HG02885 (cell line): ENCODE results near the gene TMEM203.
A peak's percentile ranks its signal among the peaks of the same experiment; 100 is the strongest.
"Not testable (repeated sequence)": the region's sequence is repeated elsewhere in the genome, so short reads cannot be mapped to it uniquely, and the experiment has no call there.

Experiments used
- ATAC-seq: cut with Tn5 transposase; IDR thresholded peaks from one replicate; pipeline ENCODE4 v1.9.1; 2021; ENCODE audit warnings: mild to moderate bottlenecking; ENCODE audit not compliant: unreplicated experiment, poor library complexity

TMEM203 gene, protein sequence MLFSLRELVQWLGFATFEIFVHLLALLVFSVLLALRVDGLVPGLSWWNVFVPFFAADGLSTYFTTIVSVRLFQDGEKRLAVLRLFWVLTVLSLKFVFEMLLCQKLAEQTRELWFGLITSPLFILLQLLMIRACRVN

DNA sequence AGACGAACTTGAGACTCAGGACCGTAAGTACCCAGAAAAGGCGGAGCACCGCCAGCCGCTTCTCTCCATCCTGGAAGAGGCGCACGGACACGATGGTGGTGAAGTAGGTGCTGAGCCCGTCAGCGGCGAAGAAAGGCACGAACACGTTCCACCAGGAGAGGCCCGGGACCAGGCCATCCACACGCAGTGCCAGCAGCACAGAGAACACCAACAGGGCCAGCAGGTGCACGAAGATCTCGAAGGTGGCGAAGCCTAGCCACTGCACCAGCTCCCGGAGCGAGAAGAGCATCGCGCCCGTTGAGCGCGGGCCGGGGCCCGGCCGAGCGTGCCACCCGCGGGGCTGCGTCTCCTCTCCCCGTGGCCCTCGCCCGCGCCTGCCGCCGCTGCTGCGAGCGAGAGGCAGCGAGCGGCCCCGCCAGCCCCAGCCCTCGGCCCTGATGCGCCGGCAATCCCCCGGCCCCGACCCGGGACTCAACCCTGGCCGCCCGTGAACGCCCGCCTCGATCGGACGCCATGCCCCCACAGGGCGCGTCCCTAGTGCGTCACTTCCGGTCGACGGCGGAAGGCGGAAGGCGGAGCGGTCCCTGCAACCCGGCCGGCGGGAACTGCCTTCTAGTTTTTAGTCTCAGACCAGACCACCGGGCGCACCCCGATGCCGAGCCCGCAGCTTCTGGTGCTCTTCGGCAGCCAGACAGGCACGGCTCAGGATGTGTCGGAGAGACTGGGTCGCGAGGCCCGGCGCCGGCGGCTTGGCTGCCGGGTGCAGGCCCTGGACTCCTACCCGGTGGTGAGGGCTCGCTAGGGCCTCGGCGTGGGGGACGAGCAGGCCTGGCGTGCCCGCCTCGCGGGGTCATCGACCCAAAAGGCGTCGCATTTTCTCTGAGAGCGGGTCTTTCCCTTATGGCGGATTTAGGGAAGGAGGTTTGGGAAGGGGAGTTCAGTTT lies at the start of gene TMEM203, which contains the start of gene NDOR1:
Gene TMEM203 (minus strand): TSS at position 523 of the 944 bp plus-strand sequence. CDS start 234 bp downstream, at position 289.
Gene NDOR1 (plus strand): TSS at position 575 of the 944 bp plus-strand sequence. CDS start 78 bp downstream, at position 653.
- ATAC-seq: peak; percentile 57

DNA sequence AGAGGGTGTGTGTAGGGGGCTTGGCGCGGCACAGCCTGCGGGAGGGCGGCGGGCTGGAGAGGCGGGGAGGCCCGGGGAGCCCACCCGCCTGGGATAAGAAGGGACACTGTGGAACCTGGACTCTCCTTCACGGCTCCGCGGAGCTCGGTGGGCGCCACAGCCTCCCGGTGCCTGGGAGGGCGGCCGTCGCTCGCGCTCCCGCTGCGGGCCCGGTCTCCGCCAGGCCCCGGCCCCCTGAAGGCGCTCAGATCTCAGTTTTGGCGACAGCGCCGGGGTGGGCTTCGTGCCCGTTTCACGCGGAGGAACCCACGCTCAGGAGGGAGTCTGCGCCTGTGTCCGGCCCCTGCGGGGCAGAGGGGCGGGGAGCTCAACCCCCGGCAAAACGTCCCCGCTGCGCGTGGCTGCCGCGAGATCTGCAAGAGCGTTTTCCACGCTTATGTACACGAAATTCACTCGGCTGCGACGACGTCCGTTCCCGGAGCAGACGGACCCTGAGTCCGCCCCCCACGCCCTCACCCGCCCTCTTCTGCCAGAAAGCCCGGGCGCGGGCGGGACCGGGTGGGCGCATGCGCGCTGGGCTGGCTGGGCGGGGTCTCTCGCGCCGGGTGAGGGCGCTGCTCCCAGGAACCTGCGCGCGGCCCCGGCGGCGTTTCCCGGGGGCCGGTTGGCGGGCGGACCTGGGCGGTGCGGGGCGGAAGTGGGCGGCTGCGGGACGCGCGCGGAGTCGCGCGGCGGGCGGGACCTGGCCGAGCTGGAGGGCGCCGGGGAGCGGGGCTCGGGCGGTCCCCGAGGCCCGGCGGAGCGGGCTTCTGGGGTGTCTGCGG lies 49.4 kb upstream of the TMEM203 start, which contains the start of gene NELFB:
Gene NELFB (plus strand): TSS at position 704 of the 824 bp plus-strand sequence.
- peak; percentile 81 for ATAC-seq

DNA sequence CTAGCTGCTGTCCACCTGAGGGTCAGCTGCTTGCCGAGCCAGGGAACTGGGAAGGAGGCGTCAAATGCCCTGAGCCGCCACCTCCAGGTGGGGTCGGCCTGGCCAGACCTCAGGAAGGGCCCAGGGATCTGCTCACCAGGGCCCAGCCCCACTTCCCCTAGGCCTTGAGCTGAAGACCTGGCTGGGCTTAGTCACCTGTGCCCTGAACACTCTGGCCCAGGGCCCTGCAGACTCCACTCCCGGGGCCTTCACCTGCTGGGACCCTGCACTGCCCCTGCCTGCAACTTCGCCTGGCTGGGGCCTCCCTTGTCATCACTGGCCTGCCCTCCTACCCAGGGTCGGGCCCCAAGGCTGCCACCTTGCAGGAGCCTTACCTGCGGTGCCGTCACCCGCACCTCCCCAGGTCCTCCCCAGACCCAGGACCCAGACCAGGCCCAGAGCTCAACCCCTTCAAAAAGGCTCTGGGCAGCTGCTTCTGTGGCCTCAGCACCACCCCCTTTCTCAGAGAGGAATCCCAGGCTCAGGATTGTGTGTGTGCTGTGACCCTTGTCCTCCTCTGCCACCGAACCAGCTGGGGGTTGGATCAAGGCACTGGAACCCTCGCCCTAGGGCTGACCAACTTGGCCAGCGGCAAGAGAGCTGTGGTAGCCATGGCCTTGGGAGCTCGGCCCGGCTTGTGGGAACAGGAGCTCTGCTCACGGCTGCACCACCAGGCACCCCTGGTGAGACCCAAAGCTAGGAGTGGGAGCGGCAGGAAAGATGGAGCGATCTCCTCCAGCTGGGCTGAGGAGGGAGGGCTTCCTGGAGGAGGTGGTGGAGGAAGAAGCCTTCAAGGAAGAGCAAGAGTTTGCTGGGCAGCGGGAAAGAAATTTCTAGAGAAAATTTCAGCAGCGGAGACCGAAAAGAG lies 48.5 kb upstream of the TMEM203 start:
- ATAC-seq: no peak

DNA sequence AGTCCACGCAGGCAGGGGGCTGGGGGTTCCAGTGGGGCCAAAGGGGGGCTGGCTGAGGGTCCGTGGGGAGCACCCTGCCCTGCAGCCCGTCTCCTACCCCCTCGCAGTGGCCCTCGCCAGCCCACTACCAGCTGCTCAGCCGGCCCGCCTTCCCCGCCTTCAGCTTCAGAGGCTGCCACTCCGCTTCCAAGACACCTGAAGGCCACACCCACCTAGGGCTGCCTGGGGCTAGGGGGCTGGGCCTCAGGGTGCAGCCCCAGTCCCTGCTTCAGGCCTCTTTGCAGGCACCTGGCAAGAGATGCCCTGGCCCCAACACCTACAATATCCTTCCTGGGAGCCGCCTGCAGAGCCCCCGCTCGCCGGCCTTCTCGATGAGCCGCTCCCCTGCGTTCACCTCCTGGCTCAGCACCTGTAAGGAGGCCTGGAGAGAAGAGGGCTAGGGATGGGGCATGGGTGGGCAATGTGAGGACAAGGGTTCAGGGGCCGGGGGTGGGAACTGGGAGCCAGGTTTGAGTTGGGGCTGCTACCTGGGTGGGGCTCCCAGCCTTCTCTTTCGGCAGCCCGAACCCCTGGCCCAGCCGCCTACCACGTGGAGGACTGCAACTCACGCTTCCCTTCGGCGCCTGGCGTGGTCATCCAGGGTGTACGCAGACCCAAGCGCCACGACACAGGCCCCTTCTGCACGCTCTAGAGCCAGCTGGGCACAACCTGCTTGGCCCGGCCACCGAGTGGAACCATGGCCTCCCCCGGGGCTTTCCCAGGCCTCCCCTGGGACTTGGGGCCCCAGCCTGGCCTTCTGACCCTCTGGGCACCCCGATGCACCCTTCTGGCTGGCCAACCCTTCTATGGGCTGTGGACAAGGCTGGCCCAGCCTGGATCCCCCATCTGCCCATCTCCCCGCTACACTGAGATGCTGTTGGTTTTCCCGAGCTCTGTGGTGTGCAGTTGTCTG lies 47.4 kb upstream of the TMEM203 start:
- no peak for ATAC-seq

DNA sequence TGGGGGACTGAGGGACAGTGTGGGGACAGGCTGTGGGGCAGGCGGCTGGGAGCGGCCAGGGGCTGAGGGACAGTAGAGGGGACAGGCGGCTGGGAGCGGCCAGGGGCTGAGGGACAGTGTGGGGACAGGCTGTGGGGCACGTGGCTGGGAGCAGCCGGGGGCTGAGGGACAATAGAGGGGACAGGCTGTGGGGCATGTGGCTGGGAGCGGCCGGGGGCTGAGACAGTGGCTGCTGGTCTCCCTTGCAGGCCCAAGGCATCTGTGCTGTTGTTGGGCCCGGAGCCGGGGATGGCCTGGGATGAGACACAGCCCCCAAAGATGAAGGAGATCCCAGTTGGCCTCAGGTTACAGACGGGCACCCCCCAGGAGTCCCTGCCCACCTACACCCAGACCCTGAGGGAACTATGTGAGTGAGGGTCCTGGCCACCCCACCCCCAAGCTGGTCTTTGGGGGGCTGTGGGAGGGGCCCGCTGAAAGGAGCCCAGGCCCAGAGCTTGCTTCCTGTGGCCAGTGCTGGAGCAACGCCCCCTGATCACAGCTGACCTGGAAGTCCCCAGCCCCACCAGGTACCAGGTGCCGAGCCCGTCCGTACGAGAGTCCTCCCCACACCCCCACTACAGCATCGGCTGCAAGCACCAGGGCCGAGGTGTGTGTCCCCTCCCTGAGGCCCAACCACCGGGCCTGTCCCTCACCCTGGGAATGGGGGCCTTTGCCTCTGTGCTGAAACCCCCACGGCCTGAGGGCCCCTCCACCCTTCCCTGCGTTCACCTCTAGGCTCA lies 46.2 kb upstream of the TMEM203 start:
- no peak for ATAC-seq

DNA sequence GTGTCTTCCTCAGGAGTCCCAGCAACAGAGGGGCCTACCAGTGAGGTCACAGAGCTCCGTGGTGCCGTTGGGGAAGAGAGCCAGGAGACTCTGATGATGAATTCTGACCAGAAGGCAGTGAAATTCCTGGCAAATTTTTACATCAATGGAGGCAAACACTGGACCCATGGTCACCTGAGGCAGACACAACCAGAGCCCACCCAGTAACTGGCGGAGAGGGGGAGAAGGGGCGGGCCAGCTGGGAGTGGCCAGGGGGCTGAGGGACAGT lies 45.7 kb upstream of the TMEM203 start, which contains the start of gene STPG3:
Gene STPG3 (plus strand): TSS at position 93 of the 268 bp plus-strand sequence. CDS start 1 bp downstream, at position 94.
- no peak for ATAC-seq

DNA sequence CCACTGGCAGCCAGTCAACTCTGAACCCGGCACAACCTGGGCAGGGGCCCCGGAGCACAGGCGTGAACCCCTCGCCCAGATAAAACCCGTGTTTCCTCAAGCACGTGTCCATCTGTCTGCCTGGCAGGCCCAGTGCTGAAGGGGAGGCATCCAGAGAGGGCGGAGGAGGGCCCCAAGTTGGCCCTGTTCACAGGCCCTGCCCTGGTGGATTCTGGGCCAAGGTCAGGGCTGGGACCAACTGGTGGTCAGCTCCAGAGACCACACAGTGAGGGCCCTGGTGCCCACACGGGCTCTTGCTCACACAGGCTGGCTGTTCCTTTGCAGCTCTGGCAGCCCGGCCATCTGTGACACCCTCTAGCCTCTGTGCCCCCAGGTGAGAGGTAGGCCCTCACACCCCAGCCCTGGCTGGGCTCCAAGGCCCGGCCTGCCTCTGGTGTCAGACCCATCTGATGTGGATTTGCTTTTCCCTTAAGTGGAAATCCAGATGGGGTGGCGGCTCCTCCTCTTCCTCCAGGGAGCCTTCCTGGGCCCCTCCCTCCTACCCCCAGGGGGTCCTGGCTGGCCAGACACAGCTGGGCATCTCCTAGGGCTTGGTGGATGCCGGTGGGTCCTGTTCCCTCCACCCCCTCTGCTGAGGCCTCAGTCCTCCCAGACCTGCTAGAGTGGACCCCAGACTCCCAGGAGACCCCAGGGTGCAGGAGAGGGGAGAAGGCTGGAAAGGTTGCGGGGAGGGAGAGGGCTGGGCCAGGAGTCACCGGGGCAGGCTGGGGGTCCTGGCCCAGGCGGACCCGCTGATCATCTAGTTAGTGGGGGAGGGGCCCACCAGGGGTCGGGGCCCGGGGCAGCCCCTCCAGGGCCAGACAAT lies 45.1 kb upstream of the TMEM203 start:
- ATAC-seq: no peak

DNA sequence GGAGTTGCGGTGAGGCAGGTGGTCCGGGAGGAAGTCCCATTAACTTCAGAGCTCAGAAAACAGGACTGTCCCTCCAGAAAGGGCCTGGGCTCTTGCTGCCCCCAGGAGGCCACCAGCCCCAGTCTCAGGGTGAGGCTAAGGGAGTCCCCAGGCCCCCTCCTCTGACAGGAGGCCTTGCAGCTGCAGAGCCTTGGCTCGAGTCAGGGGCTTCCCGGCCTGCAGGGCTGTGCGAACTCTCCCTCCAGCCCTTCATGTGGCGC lies 42.4 kb upstream of the TMEM203 start:
- no peak for ATAC-seq

DNA sequence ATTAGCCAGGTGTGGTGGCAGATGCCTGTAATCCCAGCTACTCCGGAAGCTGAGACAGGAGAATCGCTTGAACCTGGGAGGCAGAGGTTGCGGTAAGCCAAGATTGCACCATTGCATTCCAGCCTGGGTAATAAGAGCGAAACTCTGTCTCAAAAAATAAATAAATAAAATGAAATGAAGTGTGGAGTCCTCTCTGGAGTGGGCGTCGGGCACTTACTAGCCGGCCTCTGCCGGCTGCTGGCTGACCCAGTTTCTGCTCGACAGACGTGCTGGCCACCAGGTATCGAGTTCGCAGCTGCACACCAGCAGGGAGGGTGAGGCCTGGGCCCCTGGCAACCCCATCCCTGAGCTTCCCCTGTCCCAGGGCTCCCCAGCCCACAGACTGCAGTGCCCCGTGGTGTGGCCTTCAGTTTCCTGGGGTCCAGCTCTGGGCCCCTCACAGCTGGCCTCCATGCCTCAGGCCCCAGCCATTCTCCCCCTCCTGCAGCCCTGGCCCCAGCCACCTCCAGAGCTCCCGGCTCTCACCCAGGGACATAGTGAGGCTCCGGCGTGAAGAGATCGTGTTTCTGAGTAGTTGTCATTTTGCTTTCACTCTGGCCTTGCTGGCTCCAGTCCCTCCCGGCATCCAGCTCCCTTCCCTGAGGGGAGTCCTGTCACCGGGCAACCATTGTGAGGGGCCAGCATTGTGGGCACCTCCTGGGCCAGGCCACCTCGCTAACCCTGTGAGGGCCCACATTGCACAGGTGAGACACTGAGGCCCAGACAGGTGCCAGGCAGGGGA lies 41.9 kb upstream of the TMEM203 start:
- no peak for ATAC-seq

DNA sequence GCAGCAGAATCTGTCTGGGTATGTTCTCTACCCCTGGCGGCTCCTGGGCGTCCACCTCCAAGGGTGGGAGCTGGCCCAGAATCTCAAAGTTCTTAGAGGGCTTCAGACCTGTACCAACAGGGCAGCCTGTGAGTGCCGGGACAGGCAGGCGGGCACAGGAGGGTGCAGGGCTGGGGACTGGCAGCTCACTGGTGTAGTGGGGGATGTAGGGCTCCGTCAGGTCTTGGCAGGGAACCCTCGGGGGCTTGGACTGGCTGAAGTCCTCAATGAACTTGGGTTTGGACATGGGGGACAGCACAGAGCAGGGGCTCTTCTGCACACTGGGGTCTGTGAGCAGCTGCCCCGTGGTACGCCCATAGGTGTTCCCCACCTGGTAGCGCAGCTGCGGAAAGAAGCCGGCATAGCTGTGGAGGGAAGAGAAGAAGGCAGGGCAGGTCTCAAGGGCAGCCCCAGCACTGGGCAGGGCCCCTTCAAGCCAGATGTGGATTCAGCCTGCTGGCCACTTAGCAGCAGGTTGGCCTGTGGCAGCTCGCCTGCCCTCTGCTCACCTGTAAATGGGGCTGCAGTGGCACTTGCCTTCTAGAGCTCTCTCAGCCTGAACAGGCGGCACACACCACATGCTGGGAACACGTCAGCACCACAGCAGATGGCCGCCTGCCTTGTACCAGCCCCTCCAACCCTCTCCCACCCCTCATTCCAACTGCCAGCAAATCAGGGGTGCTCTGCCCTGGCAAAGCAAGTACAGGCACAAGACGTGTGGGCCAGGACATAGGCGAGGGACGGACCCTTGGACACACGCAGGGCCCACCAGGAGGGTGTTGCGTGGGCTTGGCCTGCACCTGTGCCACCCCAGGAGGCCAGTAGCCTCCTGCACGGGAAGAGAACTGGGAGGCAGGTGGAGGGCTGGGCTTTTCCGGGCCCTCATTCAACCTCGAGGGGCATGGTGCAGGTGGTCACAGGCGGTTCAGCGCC lies 40.3 kb upstream of the TMEM203 start:
- no peak for ATAC-seq

DNA sequence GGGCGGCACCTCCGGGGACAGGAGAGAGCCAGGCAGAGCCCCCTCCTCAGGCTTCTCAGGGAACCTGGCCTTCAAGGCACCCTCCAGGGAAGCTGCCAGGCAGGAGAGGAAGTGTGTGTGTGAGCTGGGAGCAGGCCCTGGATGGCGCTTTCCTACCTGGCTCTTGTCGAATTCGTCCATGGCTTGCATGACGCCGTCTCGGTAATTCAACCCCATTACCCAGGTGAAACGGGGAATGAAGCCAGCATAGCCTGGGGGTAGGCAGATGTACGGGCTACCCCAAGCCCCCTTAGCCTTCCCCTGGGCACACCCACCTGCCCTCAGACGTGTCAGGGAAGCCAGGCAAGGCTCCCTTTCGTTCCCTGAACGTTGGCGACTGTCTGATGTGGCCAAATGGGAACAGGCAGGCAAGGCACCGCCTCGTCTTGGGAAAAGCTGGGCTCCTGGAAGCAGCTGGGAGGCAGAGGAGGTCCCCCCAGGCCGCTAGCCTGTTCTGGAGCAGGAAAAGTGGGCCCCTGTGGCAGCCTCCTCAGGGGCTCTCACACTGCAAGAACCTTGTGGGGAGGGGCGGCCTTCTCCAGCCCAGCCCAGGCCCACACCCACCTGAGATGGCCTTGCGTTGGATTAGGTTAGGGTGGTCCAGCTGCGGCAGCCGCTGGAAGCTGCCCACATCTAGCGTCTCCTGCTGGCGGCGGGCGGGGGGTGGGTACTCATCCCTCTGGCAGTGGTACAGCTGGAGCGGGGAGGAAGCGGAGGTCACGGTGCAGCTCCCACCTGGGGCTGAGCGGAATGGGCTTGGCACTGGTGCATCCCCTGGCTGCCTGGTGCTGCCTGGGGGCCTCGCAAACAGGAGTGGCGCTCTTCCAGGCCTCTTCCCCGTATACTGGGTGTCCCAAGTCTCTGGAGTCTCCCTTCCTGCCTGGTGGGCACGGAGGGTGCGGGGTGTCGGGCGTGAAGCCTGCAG lies 39.3 kb upstream of the TMEM203 start:
- no peak for ATAC-seq

DNA sequence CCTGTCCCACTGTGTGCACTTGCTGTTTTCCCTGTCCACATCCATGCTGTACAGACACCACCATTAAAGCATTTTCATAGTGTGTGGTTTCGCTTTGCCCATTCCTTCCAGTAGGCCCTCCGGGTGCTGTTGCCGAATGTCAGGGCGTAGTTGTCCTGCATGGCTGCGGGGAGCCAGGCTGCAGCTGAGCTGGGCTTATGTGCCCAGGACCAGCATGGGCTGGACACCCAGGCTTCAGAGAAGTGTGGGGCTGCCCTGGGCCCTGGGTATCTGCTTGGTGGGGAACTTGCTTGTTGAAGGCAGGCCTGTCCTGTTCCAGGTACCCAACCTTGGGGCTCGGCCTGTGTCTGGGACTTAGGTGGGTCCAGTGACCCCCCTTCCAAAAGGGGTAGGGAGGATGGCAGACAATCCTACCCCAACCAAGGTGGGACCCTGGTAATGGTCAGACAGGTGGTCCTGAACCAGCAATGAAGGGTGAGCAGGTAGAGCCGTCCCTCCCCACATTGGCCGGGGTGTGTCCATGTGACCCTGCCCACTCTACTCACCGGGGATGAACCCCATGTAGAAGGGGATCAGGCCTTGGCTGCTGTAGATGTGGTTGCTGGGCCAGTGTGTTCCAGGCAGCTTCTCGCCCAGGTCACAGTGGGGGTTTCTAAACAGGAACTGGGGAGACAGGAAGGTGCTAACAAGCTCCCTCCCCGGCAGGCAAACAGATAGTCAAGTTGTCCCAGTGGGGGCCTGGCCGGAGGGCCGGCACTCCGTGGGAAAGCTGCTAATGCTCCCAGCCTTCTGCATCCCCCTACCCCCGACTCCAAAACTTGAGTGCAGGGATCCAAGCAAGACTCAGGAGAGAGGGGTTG lies 38.4 kb upstream of the TMEM203 start:
- no peak for ATAC-seq

DNA sequence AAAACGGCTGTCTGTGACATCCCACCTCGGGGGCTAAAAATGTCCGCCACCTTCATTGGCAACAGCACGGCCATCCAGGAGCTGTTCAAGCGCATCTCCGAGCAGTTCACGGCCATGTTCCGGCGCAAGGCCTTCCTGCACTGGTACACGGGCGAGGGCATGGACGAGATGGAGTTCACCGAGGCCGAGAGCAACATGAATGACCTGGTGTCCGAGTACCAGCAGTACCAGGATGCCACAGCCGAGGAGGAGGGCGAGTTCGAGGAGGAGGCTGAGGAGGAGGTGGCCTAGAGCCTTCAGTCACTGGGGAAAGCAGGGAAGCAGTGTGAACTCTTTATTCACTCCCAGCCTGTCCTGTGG lies 37.8 kb upstream of the TMEM203 start:
- not testable (repeated sequence) for ATAC-seq
